HG03571 (cell line): ENCODE data around the gene AKAP8L.

ENCODE experiments used
- ATAC-seq: cut with Tn5 transposase; IDR thresholded peaks from one replicate; pipeline ENCODE4 v1.9.1; 2021; ENCODE audit not compliant: unreplicated experiment

Gene AKAP8L, protein sequence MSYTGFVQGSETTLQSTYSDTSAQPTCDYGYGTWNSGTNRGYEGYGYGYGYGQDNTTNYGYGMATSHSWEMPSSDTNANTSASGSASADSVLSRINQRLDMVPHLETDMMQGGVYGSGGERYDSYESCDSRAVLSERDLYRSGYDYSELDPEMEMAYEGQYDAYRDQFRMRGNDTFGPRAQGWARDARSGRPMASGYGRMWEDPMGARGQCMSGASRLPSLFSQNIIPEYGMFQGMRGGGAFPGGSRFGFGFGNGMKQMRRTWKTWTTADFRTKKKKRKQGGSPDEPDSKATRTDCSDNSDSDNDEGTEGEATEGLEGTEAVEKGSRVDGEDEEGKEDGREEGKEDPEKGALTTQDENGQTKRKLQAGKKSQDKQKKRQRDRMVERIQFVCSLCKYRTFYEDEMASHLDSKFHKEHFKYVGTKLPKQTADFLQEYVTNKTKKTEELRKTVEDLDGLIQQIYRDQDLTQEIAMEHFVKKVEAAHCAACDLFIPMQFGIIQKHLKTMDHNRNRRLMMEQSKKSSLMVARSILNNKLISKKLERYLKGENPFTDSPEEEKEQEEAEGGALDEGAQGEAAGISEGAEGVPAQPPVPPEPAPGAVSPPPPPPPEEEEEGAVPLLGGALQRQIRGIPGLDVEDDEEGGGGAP

DNA sequence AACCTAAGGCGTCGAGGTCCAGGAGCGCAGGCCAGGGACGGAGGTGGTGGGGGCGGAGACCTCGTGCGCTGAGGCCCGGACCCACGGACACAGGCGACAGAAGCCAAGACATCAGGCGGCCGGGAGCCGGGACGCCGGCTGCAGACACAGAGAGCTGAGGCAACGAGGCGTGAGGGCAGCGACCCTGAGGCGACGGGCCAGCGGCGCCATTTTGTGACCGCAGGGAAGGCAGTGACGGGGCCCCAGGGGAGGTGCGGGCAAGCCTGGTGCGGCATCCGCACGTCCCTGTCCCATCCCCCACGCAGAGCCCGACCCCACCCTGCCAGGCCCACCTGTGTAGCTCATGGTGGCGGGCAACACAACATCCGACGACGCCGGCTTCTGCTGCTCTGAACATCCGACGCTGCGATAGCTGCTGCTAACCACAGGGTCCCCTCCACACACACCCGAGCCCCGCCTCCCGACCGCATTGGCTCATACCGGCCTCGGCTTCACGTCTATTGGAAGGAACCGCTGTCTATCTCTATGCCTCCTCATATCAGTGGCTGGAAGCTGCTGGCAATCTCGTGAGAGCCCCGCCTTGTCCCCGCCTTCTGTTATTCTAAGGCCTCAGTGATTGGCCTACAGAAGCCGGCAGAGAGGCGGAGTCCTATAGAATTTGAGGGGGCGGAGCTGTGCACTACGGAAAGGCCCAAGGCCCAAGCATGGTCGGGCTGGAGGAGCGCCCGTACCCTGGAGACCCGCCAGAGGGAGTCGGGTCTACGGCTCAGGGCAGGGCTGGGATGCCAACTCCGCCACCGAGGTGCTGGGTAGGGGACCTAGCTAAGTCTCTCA lies at the start of gene AKAP8L:
Gene AKAP8L (minus strand): TSS at position 410 of the 834 bp plus-strand sequence. CDS start 65 bp downstream, at position 345.
- peak; percentile 91 for ATAC-seq

DNA sequence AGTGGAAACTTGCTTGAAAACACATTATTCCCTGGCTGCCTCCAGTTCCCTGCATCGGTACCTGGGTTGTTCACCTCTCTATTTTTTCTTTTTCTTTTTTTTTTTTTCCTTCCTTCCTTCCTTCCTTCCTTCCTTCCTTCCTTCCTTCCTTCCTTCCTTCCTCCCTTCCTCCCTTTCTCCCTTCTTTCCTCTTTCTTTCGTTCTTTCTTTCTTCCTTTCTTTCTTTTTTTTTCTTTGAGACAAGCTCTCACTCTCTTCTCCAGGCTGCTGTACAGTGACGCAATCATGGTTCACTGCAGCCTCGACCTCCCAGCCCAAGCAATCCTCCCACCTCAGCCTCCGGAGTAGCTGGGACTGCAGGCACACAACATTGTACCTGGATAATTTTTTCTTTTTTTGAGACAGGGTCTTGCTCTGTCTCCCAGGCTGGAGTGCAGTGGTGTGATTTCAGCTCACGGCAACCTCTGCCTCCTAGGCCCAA lies 49.0 kb upstream of the AKAP8L start:
- ATAC-seq = no peak

DNA sequence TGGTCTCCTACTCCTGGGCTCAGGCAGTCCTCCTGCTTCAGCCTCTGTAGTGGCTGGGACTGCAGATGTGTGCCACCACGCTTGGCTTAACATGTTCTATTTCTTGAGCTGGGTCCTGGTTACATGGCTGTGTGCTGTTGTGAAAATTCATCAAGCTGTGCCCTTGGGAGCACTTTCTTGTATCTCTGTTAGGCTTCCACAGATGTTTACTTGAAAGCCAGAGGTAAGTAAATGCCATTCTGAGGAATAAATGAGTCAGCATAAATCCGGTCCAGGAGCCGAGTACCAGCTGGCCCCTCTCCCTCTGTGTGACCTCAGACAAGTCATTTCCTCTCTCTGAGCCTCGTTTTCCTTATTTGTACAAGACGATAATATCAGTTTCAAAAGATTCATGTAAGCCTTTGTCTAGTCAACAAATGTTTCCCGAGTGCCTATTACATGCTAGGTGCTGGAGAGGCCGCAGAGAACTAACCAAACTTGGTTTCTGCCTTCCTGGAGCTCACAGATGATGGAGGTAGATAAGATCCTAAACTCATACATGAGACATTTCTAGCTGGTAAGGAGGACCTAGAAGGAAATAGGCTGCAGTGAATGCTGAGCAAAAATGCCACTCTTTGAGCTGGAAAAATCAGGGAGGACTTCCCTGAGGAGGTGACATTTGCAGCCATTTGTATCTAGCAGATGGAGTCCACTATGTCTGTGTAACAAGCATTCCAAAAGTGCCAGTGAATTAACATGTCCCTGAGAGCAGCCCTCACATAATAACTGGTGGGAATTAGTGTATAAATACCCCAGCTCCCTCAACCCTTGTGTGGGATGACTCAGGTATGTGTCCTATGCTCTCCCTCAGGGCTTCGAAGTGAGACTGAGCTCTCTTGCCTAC lies 48.3 kb upstream of the AKAP8L start:
- ATAC-seq = no peak

DNA sequence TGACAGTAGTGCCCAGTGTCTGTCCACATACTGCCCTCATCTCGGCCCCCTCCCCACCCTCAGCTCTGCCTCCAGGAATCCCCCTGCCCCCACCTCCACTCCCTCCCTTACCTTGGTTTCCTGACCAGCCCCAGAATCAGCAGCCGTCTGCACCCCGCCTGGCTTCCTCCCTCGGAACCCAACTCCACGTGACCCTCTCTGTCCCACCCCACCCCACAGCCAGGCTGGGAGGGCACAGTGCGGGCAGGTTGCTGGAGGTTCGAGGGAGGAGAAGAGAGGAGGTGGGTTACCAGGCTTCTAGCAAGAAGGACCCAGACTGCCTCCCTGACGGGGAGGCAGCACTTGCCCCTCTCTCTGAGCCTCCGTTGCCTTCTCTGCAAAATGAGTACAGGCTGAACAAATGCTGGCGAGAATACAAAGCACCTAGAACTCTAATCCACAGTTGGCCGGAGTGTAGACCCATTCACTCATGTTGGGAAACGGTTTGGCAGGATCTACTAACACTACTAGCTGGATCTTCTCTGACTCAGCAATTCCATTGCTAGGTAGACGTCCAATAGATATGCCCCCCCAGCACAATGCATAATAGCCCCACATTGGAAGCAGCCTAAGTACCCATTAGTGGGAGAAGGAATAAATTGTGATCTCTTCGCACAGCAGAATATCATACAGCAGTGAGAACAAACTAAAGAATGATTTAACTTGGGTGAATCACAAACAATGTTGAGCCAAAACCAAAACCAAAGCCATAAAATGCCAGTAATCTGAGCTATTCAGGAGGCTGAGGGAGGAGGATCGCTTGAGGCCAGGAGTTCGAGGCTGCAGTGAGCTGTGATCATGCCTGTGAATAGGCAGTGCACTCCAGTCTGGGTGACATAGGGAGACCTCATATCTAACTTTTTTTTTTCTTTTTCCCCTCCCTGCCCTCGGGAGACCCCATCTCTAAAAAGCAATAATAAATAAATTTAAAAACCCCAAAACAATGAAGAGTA lies 45.9 kb upstream of the AKAP8L start, which contains the start of gene RASAL3:
Gene RASAL3 (minus strand): TSS at position 151 of the 992 bp plus-strand sequence. CDS start 186 bp downstream, outside the sequence.
- ATAC-seq = no peak

DNA sequence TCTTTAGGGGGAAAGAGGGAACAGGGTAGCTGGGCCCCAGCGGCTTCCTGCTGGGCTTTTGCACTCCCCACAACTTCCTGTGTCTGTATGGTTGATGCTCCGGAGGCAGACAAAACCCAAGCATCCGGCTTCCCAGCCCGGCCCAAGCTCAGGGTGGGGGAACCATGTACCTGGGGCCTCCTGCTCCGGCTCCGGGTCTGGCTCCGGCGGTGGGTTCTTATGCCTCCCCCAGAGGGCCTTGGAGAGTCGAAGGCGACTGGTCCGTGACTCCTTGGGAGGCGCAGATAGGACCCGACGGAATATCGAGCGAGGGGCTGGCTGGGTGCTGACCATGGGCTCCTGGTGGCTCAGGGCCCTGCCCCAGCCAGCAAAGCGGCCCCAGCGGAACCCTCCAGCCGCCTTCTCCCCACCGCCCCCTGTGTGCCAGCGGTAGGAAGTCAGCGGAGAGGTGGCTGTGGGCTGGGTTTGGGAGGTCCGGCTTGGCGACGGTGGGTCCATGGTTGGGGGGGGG lies 45.1 kb upstream of the AKAP8L start:
- no peak for ATAC-seq

DNA sequence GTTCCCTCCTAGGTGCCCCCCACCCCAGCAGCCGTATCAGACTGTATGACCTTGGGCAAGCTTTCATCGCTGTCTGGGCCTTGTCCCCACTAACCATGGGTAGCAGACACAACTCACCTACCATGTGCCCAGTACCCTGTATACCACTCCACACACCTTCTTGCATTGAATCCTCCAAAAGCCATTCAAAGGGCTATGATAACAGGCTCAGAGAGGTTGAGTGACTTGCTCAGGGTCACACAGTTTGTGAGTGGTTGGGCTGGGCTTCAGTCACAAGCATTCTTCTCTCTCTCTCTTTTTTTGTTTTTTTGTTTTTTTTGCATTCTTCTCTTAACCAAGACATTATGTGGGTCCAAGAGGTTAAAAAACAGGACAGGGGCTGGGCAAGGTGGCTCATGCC lies 42.9 kb upstream of the AKAP8L start:
- no peak for ATAC-seq

DNA sequence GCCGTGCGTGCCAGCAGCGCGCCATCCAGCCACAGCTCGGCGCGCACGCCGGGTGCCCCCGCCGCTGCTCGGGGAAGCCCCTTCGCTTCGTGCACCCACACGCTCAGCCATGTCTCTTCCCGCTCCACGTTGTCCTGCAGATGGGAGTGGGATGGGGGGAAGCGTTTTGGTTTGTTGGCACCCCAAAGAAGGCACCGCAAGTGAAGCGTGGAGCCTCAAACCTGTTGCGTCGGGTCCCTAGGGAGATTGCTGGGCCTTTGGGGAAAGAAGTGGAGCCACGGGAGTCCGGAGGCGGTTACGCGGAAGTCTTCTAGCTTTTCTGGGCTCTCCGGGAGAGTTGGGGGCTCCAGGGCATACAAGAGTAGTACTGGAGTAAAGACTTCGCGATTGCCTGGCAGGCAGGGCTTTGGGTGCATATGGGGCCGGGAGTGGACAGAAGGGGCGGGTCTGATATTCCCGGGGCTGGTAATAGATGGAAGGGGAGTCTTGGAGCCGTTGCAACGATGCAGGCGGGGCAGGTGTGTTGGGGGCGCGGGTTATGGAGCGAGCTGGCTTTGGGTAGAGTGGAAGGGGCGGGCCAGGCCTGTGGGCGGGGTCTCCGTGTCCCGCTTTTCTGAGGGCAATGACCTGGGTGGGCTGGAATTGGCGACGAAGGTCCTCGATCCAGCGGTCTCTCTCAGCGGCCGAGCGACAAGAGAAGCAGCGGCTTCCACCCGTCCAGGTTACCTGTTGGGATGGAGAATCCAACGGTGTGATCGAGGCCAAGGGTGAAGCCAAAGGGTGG lies 39.1 kb upstream of the AKAP8L start:
- no peak for ATAC-seq

DNA sequence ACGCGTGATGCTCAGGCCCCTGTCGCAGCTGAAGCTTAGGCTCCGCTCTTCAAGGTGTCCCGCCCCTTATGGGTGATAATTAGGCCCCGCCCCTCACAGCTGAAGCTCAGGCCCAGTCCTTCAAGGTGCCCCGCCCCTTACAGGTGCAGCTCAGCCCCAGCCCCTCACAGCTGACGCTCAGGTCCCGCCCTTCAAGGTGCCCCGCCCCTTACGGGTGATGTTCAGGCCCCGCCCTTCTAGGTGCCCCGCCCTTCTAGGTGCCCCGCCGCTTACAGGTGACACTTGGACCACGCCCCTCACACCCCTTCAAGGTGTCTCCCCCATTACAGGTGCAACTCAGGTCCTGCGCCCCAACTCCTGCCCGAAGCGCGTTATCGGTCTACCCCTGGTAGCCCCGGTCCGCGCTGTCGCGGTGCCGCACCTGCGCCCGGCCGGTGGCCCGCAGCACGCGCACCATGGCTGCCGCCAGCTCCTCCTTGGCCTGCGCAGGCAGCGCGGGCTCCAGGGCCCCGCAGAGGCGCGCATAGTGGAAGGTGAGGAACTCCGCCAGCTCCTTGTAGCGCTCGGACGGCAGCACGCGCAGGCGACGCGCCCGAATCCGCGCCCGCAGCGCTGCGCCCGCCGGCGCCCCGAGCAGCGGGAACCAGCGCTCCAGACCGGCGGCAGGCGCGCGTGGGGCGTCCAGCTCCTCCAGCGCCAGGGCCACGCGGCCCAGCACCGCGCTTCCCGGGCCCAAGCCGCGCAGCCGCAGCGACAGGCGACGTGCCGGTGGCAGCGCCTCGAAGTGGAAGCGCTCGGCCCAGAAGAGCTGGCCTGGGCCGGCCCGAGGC lies 38.3 kb upstream of the AKAP8L start:
- no peak for ATAC-seq

DNA sequence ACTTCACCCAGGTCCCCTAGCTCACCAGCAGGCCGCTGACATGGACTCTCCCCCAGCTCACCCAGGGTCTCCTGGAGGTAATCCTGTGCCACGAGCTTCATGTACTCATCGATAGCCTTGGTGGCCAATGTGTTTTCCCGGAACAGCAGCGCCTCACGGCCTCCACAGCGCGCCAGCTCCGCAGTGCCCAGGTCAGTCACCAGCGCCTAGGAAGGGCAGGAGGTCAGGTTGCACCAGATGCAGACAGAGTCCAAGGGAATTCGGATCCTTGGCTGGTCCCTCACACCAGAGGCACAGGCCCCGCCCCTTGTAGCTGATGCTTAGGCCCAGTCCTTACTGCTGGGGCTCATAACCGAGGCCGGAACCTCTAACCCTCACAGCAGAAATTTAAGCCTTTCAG lies 37.7 kb upstream of the AKAP8L start:
- no peak for ATAC-seq

DNA sequence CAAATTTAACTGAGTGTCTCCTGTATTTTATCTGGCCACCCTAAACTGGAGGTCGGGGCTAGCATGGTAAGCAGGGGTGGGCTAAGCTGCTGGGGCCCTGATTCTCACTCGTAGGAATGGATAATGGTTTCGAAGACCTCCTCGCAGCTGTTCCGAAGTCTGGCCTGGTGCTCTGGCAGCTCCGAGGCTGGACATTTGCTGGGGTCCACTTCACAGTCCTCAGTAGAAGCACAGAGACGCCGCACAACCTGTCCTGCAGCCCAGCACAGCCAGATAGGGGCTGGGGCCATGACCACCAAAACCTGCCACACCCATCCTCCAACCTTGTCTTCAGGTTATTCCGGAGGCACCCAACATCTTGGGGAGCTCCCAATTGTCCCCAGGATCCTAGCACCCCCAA lies 37.2 kb upstream of the AKAP8L start:
- no peak for ATAC-seq

DNA sequence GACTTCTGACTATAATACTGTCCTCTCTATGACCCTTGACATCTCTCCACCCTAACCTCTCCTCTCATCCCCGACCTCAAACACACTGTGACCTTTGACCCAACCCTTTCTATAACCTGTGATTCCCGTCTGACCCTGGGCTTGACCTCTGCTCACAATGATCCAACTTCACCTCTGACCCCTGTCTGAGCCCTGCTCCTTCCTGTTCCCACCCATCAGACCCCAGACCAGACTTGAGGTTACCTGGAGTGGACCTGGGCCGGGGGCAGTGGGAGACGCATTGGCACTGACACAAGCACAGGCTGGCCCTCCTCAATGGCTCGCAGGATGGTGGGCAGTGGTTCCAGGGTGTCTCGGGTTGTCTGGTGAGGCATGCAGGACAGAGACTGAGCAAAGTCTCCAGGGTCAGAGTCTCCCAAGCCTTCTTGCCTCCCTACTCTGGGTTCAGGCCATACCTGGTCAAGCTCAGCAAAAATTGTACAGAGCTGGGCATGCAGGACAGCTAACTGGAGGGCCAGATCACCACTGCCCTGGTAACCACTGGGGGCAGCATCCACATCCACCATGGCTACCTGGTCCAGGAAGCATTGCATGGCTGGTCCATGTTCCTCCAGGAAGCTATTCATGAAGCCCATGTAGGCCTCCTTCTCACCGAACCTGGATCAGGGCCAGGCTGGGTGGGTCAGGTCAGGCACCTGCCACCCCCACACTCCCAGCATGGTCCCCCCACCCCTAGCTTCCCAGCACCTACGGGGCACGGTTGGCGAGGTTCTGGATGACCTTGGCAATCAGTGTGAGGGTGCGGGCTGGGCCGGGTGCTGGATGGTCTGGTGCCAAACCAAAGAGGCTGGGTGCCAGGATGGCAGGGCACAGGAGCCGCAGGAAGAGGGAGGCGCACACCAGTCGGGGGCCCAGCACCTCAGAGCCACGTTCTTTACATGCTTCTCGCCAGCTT lies 35.4 kb upstream of the AKAP8L start:
- ATAC-seq = no peak

DNA sequence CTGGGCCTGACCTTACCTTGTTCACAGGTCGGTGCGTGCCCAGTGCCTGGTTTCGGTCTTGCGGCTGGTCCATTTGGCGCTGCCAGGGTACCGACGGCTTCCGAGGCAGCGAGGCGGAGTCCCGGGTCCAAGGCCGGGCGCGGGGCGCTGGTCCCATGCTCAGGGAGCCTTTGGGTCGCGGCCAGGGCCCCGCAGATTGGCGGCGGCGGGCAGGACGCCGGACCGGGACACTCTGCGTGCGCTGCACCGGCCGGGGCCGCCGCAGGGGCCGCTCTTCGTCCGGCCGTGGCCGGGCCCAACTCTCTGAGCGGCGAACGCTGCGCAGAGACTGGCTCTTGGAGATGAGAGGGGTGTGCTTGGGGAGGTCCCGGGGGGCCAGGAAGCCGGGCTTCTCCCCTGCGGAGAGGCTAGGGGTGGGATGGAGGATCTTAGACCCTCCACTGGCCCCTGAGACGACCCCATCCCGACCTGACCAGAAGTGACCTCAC lies 34.3 kb upstream of the AKAP8L start:
- no peak for ATAC-seq

DNA sequence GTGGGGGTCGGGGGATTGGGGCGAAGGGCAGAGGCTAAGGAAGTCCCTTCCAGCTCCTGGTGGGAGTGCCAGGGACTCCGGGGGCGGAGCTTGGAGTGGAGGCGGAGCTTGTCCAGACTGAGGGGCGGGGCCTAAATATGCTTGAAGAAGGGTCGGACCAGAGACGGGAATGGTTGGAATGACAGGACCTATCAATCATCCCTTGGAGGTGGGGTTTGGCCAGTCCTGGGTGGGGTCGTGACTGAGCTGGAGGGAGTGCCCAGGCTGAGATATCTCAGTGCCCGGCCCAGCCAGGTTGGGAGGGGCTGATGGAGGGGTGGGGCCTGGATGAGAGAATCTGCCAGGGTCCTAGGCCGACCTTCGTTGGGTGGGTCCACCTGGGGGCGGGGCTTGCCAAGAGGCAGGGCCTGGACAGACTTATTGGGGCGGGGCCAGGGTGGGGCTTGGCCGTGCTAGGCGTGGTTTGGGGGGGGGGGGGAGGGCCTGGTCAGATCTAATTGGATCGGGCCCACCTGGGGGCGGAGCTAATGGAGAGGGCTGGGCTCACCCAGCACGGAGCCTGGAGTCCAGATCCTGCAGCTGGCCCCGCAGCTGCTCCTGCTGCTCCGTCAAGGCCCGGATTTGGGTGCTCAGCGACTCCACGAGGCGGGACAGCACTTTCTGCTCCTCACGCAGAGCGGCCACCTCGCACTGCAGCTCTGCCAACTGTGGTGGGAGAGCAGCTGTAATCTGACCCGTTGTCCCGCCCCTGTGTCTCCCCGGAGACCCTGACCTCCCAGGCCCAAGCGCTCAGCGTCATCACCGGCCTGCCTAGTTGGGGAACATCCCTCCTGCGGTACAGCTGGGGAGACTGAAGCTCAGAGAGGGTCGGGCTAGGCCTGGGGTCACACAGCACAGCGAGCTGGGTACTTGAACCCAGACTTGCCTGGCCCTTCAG lies 33.6 kb upstream of the AKAP8L start:
- no peak for ATAC-seq

DNA sequence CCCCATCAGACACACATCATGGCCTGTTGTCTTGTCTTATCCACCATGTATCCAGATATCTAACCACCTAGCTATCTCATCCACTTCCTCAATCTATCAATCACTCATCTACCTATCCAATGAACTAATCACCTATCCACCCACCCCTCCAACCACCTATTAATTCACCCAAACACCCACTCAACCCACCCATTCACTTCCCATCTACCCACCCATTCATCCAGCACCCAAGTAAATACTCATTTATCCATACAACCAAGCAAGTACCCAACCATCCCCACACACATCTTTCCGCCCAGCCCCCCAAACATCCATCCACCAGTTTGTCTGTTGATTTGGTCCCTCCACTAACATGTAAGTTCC lies 31.7 kb upstream of the AKAP8L start:
- no peak for ATAC-seq
